ENCODE measurements around the gene POLR3GL. TPM values are rescaled to one million over a fixed set of nuclear protein-coding genes. Genes with fewer than 3 reads are reported as not detected.

Gene POLR3GL
- total RNA-seq, 1 experiment from 2014 or later: 18.9 TPM

DNA sequence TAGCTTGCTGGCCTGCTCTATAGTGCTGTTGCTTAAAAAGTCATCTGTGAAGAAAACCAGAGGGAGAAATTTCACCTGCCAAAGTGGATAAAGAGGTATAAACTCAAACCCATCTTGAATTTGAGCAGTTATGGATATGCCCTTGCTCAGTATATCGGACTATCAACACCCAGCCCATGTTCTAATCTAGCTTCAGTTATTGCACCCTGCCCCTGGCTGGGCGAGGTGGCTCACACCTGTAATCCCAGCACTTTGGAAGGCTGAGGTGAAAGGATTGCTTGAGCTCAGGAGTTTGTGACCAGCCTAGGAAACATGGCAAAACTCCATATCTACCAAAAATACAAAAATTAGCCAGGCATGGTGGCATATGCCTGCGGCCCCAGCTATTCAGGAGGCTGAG, 20.0 kb upstream of the POLR3GL start:
- in situ Hi-C loops (cut with HindIII; ENCODE audit: low pct_unique_long_range_greater_than_20kb, low sequenced_read_pairs): no loop called here
- DNase-seq (ENCODE audit: low read depth): no peak

GRCh38 chr1:145946477-145946986, 18.0 kb upstream of the POLR3GL start:
- in situ Hi-C loops (cut with HindIII; ENCODE audit: low pct_unique_long_range_greater_than_20kb, low sequenced_read_pairs): no loop called here
- DNase-seq (ENCODE audit: low read depth): no peak

- in situ Hi-C loops (cut with HindIII; ENCODE audit: low pct_unique_long_range_greater_than_20kb, low sequenced_read_pairs): no loop called here
- no peak for DNase-seq (ENCODE audit: low read depth)
Measured at GRCh38 chr1:145947551-145947950, 16.9 kb upstream of the POLR3GL start.

GRCh38 chr1:145949219-145949618, 15.3 kb upstream of the POLR3GL start:
- DNase-seq (ENCODE audit: low read depth): no peak
- in situ Hi-C loops (cut with HindIII; ENCODE audit: low pct_unique_long_range_greater_than_20kb, low sequenced_read_pairs): no loop called here

DNA sequence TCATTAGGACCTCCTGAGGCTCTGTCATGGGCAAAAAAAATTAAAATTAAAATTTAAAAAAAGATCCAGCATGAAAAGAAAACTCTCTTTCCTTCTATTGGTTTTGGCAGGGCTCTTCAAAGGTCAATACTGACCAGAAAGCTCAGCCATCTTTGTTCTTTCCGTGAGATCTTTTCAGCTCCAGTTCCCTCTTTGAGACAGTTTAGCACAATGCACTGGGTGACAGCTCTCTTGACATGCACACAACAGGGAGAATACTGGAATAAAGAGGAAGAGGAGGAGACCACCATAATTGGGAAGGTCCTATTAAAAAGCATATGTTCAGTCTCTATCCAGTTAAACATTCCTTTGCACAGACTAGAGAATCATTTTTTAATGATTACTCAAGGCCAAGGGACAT, 13.0 kb upstream of the POLR3GL start:
- no peak for DNase-seq (ENCODE audit: low read depth)
- in situ Hi-C loops (cut with HindIII; ENCODE audit: low pct_unique_long_range_greater_than_20kb, low sequenced_read_pairs): no loop called here

GRCh38 chr1:145952903-145953302, 11.6 kb upstream of the POLR3GL start:
- no peak for DNase-seq (ENCODE audit: low read depth)
- in situ Hi-C loops (cut with HindIII; ENCODE audit: low pct_unique_long_range_greater_than_20kb, low sequenced_read_pairs): no loop called here

DNA sequence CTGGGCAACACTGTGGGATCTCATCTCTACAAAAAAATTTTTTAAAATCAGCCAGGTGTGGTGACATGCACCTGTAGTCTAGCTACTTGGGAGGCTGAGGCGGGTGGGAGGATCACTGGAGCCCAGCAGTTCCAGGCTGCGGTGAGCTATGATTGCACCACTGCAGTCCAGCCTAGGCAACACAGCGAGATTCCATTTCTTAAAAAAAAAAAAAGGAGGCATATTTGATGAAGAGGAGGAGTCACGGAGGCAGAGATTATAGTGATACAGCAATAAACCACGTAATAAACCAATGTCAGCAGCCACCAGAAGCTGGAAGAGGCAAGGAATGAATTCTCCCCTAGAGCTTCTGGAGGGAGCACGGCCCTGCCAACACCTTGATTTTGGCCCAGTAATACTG, 10.6 kb upstream of the POLR3GL start:
- in situ Hi-C loops (cut with HindIII; ENCODE audit: low pct_unique_long_range_greater_than_20kb, low sequenced_read_pairs): no loop called here
- DNase-seq (ENCODE audit: low read depth): no peak

GRCh38 chr1:145955436-145955835, 9.1 kb upstream of the POLR3GL start:
- no peak for DNase-seq (ENCODE audit: low read depth)
- in situ Hi-C loops (cut with HindIII; ENCODE audit: low pct_unique_long_range_greater_than_20kb, low sequenced_read_pairs): no loop called here

- in situ Hi-C loops (cut with HindIII; ENCODE audit: low pct_unique_long_range_greater_than_20kb, low sequenced_read_pairs): no loop called here
- DNase-seq (ENCODE audit: low read depth): no peak
Measured at GRCh38 chr1:145956361-145956760, 8.1 kb upstream of the POLR3GL start.

DNA sequence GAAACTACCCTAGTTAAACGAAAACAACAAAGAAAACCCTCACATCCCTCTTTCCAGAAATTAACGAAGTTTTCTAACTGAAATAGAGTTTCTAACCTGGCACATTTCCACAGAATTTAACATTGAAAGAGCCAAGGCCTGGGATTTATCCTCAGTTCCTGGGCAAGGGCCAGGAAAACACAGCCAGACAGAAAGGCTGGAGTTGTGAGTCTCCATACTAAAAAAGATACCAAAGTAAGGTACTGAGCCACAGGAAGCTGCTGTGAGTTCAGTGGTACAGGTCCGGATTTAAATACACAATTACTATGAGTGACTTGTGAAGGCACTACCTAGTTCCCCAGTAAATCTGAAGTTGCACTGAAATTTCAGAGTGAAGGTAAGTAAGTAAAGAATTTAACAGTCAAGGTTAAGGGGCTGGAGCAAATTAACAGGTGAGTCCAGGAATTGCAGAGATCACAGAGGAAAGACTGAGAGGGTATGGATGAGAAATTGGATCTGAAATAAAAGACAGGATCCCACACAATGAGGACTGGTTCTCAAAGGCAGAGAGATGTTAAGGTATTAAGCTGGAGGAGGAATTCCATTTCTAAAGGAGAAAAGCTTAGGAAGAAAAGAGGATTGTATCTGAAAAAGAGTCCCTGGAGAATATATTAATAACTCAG, 7.6 kb upstream of the POLR3GL start:
- DNase-seq (ENCODE audit: low read depth): no peak

GRCh38 chr1:145957443-145958319, 6.8 kb upstream of the POLR3GL start, which contains the start of gene LIX1L:
Gene LIX1L (minus strand): TSS chr1:145958017. CDS start chr1:145957927, 90 bp downstream.
- peak; percentile 96 for DNase-seq (ENCODE audit: low read depth)
- in situ Hi-C loops (cut with HindIII; ENCODE audit: low pct_unique_long_range_greater_than_20kb, low sequenced_read_pairs): no loop called here

More for the DNA sequence above, 7.6 kb upstream of the POLR3GL start:
- in situ Hi-C loops (cut with HindIII; ENCODE audit: low pct_unique_long_range_greater_than_20kb, low sequenced_read_pairs): no loop called here

DNA sequence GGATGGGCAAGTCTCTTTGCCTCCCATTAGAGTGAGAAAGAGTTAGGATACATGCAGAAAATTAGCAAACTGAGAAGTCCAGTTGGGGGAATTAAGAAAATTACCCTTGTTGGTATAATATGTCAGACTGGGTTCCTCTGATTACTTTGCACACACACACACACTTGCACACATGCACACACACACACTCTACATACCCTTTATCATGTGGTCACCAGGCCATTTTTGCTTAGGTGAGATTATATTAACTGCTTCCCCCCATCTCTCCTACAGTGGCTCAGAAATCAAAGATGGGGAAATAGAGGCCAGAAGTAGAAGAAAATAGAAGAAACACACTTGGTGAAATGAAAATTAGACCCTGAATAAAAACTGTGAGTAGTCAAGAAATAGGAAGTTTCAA, 5.8 kb upstream of the POLR3GL start:
- in situ Hi-C loops (cut with HindIII; ENCODE audit: low pct_unique_long_range_greater_than_20kb, low sequenced_read_pairs): no loop called here
- DNase-seq (ENCODE audit: low read depth): no peak

DNA sequence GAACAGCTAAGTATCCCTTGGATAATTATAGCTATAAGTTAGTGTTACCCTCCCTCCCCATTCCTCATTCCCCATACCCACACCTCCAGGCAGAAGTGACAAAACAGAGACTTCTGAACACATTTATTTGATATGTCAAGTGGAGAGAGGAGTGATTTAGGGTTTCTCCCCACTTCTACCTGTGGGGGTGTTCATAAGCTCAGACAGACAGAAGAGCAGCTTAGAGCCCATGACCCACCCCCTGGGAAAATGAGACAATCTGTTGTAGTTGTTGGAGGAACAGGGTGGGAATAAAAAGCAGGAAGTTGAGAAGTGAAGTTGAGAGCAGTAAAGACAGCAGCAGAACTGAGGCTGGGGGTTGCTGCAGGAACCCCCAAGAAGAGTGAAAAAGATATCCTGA, 5.2 kb upstream of the POLR3GL start:
- in situ Hi-C loops (cut with HindIII; ENCODE audit: low pct_unique_long_range_greater_than_20kb, low sequenced_read_pairs): no loop called here

GRCh38 chr1:145959957-145960467, 4.5 kb upstream of the POLR3GL start:
- in situ Hi-C loops (cut with HindIII; ENCODE audit: low pct_unique_long_range_greater_than_20kb, low sequenced_read_pairs): no loop called here
- DNase-seq (ENCODE audit: low read depth): no peak

More for the DNA sequence above, 5.2 kb upstream of the POLR3GL start:
- no peak for DNase-seq (ENCODE audit: low read depth)

GRCh38 chr1:145960468-145961108, 3.9 kb upstream of the POLR3GL start:
- in situ Hi-C loops (cut with HindIII; ENCODE audit: low pct_unique_long_range_greater_than_20kb, low sequenced_read_pairs): no loop called here
- peak; percentile 77 for DNase-seq (ENCODE audit: low read depth)

- DNase-seq (ENCODE audit: low read depth): no peak
- in situ Hi-C loops (cut with HindIII; ENCODE audit: low pct_unique_long_range_greater_than_20kb, low sequenced_read_pairs): no loop called here
Measured at GRCh38 chr1:145961109-145961424, 3.4 kb upstream of the POLR3GL start.

DNA sequence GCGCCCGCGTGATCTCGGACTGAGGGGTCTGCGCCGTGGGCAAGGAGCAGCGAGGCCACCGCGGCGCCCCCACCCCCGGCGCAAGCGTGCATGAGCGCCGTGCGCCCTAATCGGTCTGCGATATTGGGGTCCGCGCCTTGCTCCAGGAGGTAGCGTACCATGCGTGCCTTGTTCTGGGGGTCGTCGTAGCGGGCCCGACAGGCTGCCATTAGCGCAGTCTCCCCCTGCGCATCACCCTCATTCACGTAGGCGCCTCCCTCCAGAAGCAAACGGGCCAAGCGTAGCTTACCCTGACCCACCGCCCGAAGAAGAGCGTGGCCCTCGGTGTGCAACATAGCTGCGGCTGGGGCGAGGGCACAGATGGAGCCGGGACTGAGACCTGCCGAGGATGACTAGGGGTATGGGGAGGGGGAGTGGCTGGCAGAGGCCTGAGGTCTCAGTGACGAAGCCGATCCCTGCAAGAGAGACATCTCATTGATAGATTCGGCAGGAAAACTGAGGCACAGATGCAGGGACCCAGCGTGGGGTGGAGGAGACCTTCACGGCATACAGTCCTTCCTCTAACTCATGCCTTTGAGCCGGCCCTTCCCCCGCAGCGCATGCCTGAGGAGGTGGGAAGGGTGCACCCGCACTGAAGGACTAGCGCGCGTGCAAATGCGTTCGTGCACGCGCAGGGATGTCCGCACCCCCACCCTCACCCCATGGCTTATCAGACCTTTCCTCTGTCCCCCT, 2.9 kb upstream of the POLR3GL start:
- in situ Hi-C loops (cut with HindIII; ENCODE audit: low pct_unique_long_range_greater_than_20kb, low sequenced_read_pairs): no loop called here
- DNase-seq (ENCODE audit: low read depth): no peak

All from Caki2 (cell line).